ENCODE data around the gene NFIX. TPM values are rescaled to one million over a fixed set of nuclear protein-coding genes. Genes with fewer than 3 reads are reported as not detected.

The NFIX gene
- total and polyA plus RNA-seq, 7 experiments from 2014 or later = 0.41 to 7.7 (median 5.9) TPM

DNA sequence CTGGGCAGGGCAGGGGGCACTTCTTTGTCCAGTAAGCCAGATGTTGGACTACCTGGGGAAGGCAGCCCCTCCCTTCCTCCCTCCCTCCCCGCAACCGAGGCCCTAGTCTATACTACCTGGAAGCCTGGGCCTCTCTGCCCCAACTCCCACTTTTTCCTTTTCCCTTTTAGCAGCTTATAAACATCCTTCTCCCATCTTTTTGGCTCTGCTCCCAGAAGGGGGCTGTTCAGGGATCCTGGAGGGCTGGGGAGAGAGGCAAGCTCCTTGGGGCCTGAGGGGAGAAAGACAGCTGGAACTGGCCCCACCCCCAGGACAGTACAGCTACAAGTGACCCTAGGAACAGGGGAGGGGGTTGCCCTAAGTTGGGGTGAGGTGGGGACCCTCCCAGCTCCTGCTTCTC is 62.5 kb downstream of the NFIX start:
- CTCF ChIA-PET = interaction anchor here (1.2 to 2.6 kb wide), 5 partner anchors 13 to 92 kb away, joined by 3 to 8 read pairs (median 4); no protein-coding TSS in a partner anchor
- peaks cover 0 to 33% (median 8%) of the 10 kb centered on the region in 5 donors for H3K27me3 Mint-ChIP-seq
- H3K27ac Mint-ChIP-seq = no peak overlapping the region
- no peak overlapping the region for H3K27ac ChIP-seq (ENCODE audit: low read depth, low read length)
- no peak overlapping the region for H3K4me3 ChIP-seq (ENCODE audit: low read length)
- no peaks in the 10 kb centered on the region for H3K4me1 ChIP-seq (ENCODE audit: control insufficient read depth in 2 of 2, insufficient read depth in 2 of 2, low read length in 2 of 2)
- DNase-seq (no peak), ATAC-seq (no peak)
- no peaks in the 10 kb centered on the region for H3K27me3 ChIP-seq (ENCODE audit: control insufficient read depth in 2 of 2, insufficient read depth in 2 of 2, low read length in 2 of 2)
- POLR2A ChIA-PET = no interaction called here
- peaks cover 0 to 1% (median 0%) of the 10 kb centered on the region in 11 donors for H3K9me3 Mint-ChIP-seq
- no peaks in the 10 kb centered on the region for H3K36me3 ChIP-seq (ENCODE audit: control insufficient read depth in 2 of 3, insufficient read depth in 3 of 3, low read length in 3 of 3)
- no peaks in the 10 kb centered on the region for H3K36me3 Mint-ChIP-seq
- no peak overlapping the region for H3K4me3 Mint-ChIP-seq
- H3K9me3 ChIP-seq (ENCODE audit: control insufficient read depth in 2 of 3, low read length in 3 of 3) = no peaks in the 10 kb centered on the region
- peaks cover 3 to 11% (median 9%) of the 10 kb centered on the region in 7 donors for H3K4me1 Mint-ChIP-seq
- intact Hi-C loops (cut with micrococcal nuclease) = no loop called here

DNA sequence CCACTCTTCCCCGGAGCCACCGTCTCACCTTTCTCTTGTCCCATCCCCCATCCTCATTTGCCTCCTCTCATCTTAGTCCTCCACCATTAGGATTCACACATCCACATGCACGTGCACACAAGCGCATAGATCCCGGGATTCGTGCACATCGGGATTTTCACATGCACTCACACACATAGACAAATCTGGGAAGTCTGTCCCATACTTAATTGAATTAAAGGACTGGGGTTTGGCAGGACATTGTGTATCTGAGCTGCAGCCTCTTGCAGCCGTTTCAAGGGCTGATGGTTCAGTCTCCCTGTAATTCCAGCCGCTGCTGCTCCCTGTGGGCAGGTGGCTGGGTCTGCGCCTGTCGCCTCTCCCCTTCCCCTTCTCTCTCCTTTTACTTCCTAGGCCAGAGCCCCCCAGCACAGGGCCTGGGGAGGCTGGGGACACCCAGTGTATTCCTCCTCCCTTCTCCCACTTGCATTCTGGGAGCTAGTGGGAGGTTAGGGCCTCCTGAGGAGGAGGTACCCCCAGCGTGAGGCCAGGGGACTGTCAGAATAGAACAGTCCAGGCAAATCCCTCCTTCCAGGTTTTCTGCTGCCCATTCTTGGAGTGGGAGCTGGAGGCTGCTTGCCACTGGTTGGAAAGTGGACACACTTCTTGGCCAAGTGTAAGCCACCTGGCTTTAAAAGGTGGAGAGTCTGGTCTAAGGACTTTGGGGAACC is 63.8 kb downstream of the NFIX start:
- POLR2A ChIA-PET = interaction anchor here (0.6 kb wide), 1 partner anchor 51 kb away, joined by 3 read pairs; no protein-coding TSS in a partner anchor
- no peak for DNase-seq

DNA sequence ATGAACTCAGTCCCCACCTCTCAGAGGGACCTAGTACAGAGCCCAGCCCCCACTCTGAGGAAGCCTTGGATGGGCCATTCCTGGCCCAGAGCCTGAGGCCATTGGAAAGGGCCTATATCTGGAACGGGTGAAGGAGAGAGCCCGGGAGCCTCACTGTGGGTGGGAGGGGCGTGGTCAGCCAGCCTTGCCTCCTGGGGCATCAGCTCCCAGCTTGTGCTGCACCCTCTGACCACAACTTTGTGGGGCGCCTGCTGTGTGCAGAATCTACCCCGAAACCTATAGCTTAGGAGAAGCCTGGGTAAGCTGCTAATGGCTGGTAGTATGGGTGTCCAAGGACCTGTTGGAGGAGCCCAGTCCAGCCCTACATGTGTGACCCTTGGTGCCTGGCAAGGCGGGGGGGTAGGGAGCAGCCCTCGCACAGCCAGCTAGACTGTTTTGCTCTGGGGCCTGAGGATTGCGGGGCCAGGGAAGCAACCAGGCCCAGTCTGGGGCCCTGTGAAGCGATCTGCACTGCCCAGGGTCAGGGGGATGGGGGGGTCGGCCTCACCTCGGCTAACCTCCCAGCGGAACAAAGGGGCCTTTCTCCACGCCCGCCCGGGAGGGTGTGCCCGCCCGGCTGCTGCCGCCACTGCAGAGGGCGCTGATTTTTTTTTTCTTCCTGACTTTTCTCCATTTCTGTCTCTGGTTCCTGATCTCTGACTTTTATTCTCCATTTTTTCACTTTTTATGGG is 65.1 kb downstream of the NFIX start:
- Mint-ChIP-seq H3K4me3 (peak overlapping the region in 9 of 10 donors; percentile 71 to 87 (median 84)), H3K9me3 (peaks cover 0 to 1% (median 0%) of the 10 kb centered on the region in 11 donors), H3K27me3 (peaks cover 0 to 34% (median 16%) of the 10 kb centered on the region in 5 donors), H3K27ac (no peak overlapping the region), H3K36me3 (no peaks in the 10 kb centered on the region), H3K4me1 (peaks cover 4 to 11% (median 10%) of the 10 kb centered on the region in 7 donors)
- ChIA-PET POLR2A (interaction anchor here (0.7 to 2.0 kb wide), 5 partner anchors 46 to 92 kb away, joined by 3 to 6 read pairs (median 4); no protein-coding TSS in a partner anchor), CTCF (interaction anchor here (0.6 to 3.1 kb wide), 18 partner anchors 11 to 525 kb away, joined by 3 to 45 read pairs (median 4); no protein-coding TSS in a partner anchor)
- H3K4me3 ChIP-seq (ENCODE audit: low read length) = no peak overlapping the region
- DNase-seq = no peak
- H3K4me1 ChIP-seq (ENCODE audit: control insufficient read depth in 2 of 2, insufficient read depth in 2 of 2, low read length in 2 of 2) = no peaks in the 10 kb centered on the region
- no peak for ATAC-seq
- intact Hi-C loops (cut with micrococcal nuclease) = loop anchor here in 1 of 2 donors (5.0 kb wide), 1 partner anchor 48 kb away; no protein-coding TSS in a partner anchor
- no peaks in the 10 kb centered on the region for H3K27me3 ChIP-seq (ENCODE audit: control insufficient read depth in 2 of 2, insufficient read depth in 2 of 2, low read length in 2 of 2)
- no peaks in the 10 kb centered on the region for H3K9me3 ChIP-seq (ENCODE audit: control insufficient read depth in 2 of 3, low read length in 3 of 3)
- H3K27ac ChIP-seq (ENCODE audit: low read depth, low read length) = no peak overlapping the region
- no peaks in the 10 kb centered on the region for H3K36me3 ChIP-seq (ENCODE audit: control insufficient read depth in 2 of 3, insufficient read depth in 3 of 3, low read length in 3 of 3)

More for the DNA sequence above, 63.8 kb downstream of the NFIX start:
- Histone ChIP-seq H3K4me1 (ENCODE audit: control insufficient read depth in 2 of 2, insufficient read depth in 2 of 2, low read length in 2 of 2) (no peaks in the 10 kb centered on the region), H3K36me3 (ENCODE audit: control insufficient read depth in 2 of 3, insufficient read depth in 3 of 3, low read length in 3 of 3) (no peaks in the 10 kb centered on the region), H3K27ac (ENCODE audit: low read depth, low read length) (no peak overlapping the region), H3K4me3 (ENCODE audit: low read length) (no peak overlapping the region), H3K9me3 (ENCODE audit: control insufficient read depth in 2 of 3, low read length in 3 of 3) (no peaks in the 10 kb centered on the region), H3K27me3 (ENCODE audit: control insufficient read depth in 2 of 2, insufficient read depth in 2 of 2, low read length in 2 of 2) (no peaks in the 10 kb centered on the region)
- Mint-ChIP-seq H3K4me3 (peak overlapping the region in 2 of 10 donors; percentile 27 to 33), H3K9me3 (peaks cover 0 to 1% (median 0%) of the 10 kb centered on the region in 11 donors), H3K27me3 (peaks cover 0 to 34% (median 16%) of the 10 kb centered on the region in 5 donors), H3K4me1 (peaks cover 4 to 11% (median 10%) of the 10 kb centered on the region in 7 donors), H3K27ac (no peak overlapping the region), H3K36me3 (no peaks in the 10 kb centered on the region)
- CTCF ChIA-PET = interaction anchor here (0.6 to 2.6 kb wide), 4 partner anchors 80 to 209 kb away, joined by 3 to 8 read pairs (median 6); no protein-coding TSS in a partner anchor
- no peak for ATAC-seq
- intact Hi-C loops (cut with micrococcal nuclease) = no loop called here

DNA sequence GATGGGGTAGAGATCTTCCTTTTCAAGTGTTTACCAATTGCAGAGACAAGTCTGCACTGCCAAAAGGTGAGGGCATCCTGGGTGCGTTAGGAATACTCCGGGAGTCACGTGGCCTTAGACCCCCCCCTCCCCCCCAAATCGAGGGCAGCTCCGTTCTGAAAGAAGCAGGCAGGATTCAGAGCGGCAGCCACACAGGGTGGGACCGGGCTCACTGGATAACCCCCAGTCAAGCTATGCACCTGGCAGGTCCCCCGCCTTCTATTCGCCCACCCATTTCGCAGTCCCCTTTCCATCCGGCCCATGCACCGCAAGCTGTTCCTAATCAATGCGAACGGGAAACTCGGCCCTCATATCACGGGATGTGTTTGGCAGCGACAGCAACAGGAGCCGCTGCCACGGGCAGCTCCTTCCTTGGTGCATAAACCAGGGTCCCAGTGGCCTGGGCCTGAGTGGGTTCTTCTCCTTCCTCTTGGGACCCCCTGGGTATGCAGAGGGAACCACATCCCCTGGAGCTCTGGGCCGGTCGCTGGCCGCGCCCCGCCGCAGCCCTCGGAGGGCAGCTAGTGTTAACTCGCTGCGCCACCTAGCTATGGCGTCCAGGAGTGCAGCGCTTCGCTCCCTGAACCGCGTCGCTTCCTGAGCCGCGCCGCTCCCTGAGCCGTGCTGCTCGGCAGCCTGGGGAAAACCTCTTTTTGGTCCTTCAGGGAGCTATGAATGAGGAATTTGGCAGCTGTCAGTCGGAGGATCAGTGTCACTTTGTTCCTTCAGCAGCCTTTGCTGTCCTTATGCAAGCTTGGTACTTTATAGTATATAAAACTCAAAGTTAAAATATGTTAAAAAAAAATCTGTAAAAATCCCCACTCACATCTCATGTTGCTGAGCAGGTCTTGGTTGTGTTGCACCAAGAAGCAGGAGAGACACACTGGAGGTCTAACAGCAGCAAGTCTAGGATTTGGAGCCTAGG is 66.0 kb downstream of the NFIX start:
- no peaks in the 10 kb centered on the region for H3K4me1 ChIP-seq (ENCODE audit: control insufficient read depth in 2 of 2, insufficient read depth in 2 of 2, low read length in 2 of 2)
- Mint-ChIP-seq H3K4me3 (peak overlapping the region; percentile 71 to 87 (median 84)), H3K4me1 (peaks cover 4 to 11% (median 10%) of the 10 kb centered on the region in 7 donors), H3K27me3 (peaks cover 0 to 34% (median 16%) of the 10 kb centered on the region in 5 donors), H3K9me3 (peaks cover 0 to 1% (median 0%) of the 10 kb centered on the region in 11 donors), H3K36me3 (no peaks in the 10 kb centered on the region), H3K27ac (peak overlapping the region in 2 of 9 donors; percentile 21 to 36)
- no peaks in the 10 kb centered on the region for H3K9me3 ChIP-seq (ENCODE audit: control insufficient read depth in 2 of 3, low read length in 3 of 3)
- POLR2A ChIA-PET = interaction anchor here (0.7 to 2.0 kb wide), 6 partner anchors 15 to 91 kb away, joined by 3 to 6 read pairs (median 4); no protein-coding TSS in a partner anchor
- CTCF ChIA-PET = interaction anchor here (0.5 to 3.1 kb wide), 28 partner anchors 9 to 524 kb away, joined by 3 to 45 read pairs (median 4); no protein-coding TSS in a partner anchor
- H3K27ac ChIP-seq (ENCODE audit: low read depth, low read length) = no peak overlapping the region
- H3K27me3 ChIP-seq (ENCODE audit: control insufficient read depth in 2 of 2, insufficient read depth in 2 of 2, low read length in 2 of 2) = no peaks in the 10 kb centered on the region
- ATAC-seq = peak; percentile 98
- H3K4me3 ChIP-seq (ENCODE audit: low read length) = peak overlapping the region; percentile 69
- no peaks in the 10 kb centered on the region for H3K36me3 ChIP-seq (ENCODE audit: control insufficient read depth in 2 of 3, insufficient read depth in 3 of 3, low read length in 3 of 3)
- peak; percentile 50 to 80 (median 66) for DNase-seq
- intact Hi-C loops (cut with micrococcal nuclease) = loop anchor here (1.0 to 5.0 kb wide), 7 partner anchors 32 to 176 kb away; no protein-coding TSS in a partner anchor

DNA sequence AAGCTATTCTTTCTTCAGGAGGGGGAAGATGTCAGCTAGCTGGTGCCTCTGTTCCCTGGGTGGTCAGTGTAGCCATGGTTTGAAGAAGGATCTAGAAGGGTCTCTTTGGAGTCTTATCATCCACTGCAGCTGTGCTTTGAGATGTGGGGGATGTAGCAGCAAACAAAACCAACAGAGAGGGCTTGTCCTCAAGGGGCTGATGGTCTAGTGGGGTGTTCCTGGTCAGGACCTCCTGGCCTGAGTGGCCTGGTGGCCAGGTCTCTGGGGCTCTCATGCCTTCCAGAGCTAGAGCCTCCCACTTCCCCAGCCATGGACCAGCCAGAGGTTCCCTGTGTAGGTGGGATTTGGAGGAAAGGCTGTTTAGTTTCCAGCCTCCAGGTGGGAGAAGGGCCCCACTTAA is 67.0 kb downstream of the NFIX start:
- no peak overlapping the region for H3K4me3 ChIP-seq (ENCODE audit: low read length)
- H3K36me3 ChIP-seq (ENCODE audit: control insufficient read depth in 2 of 3, insufficient read depth in 3 of 3, low read length in 3 of 3) = no peaks in the 10 kb centered on the region
- H3K27ac Mint-ChIP-seq = no peak overlapping the region
- H3K27me3 Mint-ChIP-seq = peaks cover 0 to 34% (median 16%) of the 10 kb centered on the region in 5 donors
- peaks cover 0 to 1% (median 0%) of the 10 kb centered on the region in 11 donors for H3K9me3 Mint-ChIP-seq
- H3K27me3 ChIP-seq (ENCODE audit: control insufficient read depth in 2 of 2, insufficient read depth in 2 of 2, low read length in 2 of 2) = no peaks in the 10 kb centered on the region
- no peak for DNase-seq
- H3K4me3 Mint-ChIP-seq = no peak overlapping the region
- no peaks in the 10 kb centered on the region for H3K4me1 ChIP-seq (ENCODE audit: control insufficient read depth in 2 of 2, insufficient read depth in 2 of 2, low read length in 2 of 2)
- H3K9me3 ChIP-seq (ENCODE audit: control insufficient read depth in 2 of 3, low read length in 3 of 3) = no peaks in the 10 kb centered on the region
- no peak overlapping the region for H3K27ac ChIP-seq (ENCODE audit: low read depth, low read length)
- ATAC-seq = no peak
- H3K36me3 Mint-ChIP-seq = no peaks in the 10 kb centered on the region
- ChIA-PET POLR2A (interaction anchor here (2.0 kb wide), 1 partner anchor 57 kb away, joined by 4 read pairs; no protein-coding TSS in a partner anchor), CTCF (interaction anchor here (0.7 to 3.1 kb wide), 9 partner anchors 12 to 97 kb away, joined by 3 to 45 read pairs (median 6); no protein-coding TSS in a partner anchor)
- H3K4me1 Mint-ChIP-seq = peaks cover 6 to 11% (median 10%) of the 10 kb centered on the region in 7 donors
- intact Hi-C loops (cut with micrococcal nuclease) = loop anchor here in 1 of 2 donors (5.0 kb wide), 1 partner anchor 50 kb away; no protein-coding TSS in a partner anchor

Measured in naive thymus-derived CD4-positive, alpha-beta T cell (primary cell).